Astrocyte (in vitro differentiated cells and primary cell): ENCODE results near the gene NIPAL3. TPM values are rescaled to one million over a fixed set of nuclear protein-coding genes. Genes with fewer than 3 reads are reported as not detected.
"Not testable (repeated sequence)": the region's sequence is repeated elsewhere in the genome, so short reads cannot be mapped to it uniquely, and the experiment has no call there.

Experiments
- DNase-seq: peaks from one replicate; pipeline ENCODE4 v3.0.0-alpha.2; 2010; ENCODE audit warnings: low read depth
- FAIRE-seq: peaks from 2 replicates; lab custom pipeline; 2011; peaks lifted over from hg19 to GRCh38; lab: Jason Lieb, UNC
- H2AFZ ChIP-seq: 2 replicates; pipeline ENCODE4 v1.6.0; 2012; ENCODE audit warnings: low read depth, low read length, inconsistent platforms
- H3K27ac ChIP-seq: 2 replicates; pipeline ENCODE4 v1.5.1; 2011; ENCODE audit warnings: low read depth, low read length, inconsistent platforms
- H3K27me3 ChIP-seq: 2 replicates; pipeline ENCODE4 v1.6.0; 2011; ENCODE audit warnings: low read length, inconsistent platforms; ENCODE audit not compliant: insufficient read depth
- H3K36me3 ChIP-seq: 2 replicates; pipeline ENCODE4 v1.5.1; 2011; ENCODE audit warnings: low read length, inconsistent platforms; ENCODE audit not compliant: insufficient read depth
- H3K4me1 ChIP-seq: 2 replicates; pipeline ENCODE4 v1.5.1; 2011; ENCODE audit warnings: low read length, inconsistent platforms; ENCODE audit not compliant: insufficient read depth
- H3K4me2 ChIP-seq: 2 replicates; pipeline ENCODE4 v1.6.0; 2012; ENCODE audit warnings: low read length, inconsistent platforms
- H3K4me3 ChIP-seq: 2 replicates; pipeline ENCODE4 v1.5.1; 2011; ENCODE audit warnings: low read depth, mild to moderate bottlenecking, low read length, inconsistent platforms; ENCODE audit not compliant: insufficient read depth
- H3K79me2 ChIP-seq: 2 replicates; pipeline ENCODE4 v1.6.0; 2012; ENCODE audit warnings: mild to moderate bottlenecking, low read length, inconsistent platforms; ENCODE audit not compliant: insufficient read depth
- H3K9ac ChIP-seq: 2 replicates; pipeline ENCODE4 v1.6.0; 2012; ENCODE audit warnings: mild to moderate bottlenecking, low read length, inconsistent platforms
- H3K9me3 ChIP-seq: 2 replicates; pipeline ENCODE4 v1.5.1; 2012; ENCODE audit warnings: low read depth, mild to moderate bottlenecking, low read length, inconsistent platforms; ENCODE audit not compliant: insufficient read depth
- H4K20me1 ChIP-seq: 2 replicates; pipeline ENCODE4 v1.6.0; 2012; ENCODE audit warnings: low read length, inconsistent platforms; ENCODE audit not compliant: insufficient read depth
- H3K27ac Mint-ChIP-seq: one replicate; pipeline ENCODE4 v1.8.0; 2021; ENCODE audit warnings: mild to moderate bottlenecking, mixed read lengths; ENCODE audit not compliant: unreplicated experiment
- H3K27me3 Mint-ChIP-seq: one replicate; pipeline ENCODE4 v1.8.0; 2021; ENCODE audit warnings: low read depth, mixed read lengths; ENCODE audit not compliant: unreplicated experiment
- H3K36me3 Mint-ChIP-seq: one replicate; pipeline ENCODE4 v1.8.0; 2021; ENCODE audit warnings: low read depth, mixed read lengths; ENCODE audit not compliant: unreplicated experiment
- H3K4me1 Mint-ChIP-seq: one replicate; pipeline ENCODE4 v1.8.0; 2021; ENCODE audit warnings: low read depth, mixed read lengths; ENCODE audit not compliant: unreplicated experiment
- H3K4me3 Mint-ChIP-seq: one replicate; pipeline ENCODE4 v1.8.0; 2021; ENCODE audit warnings: mild to moderate bottlenecking, moderate library complexity, mixed read lengths; ENCODE audit not compliant: unreplicated experiment
- H3K9me3 Mint-ChIP-seq: one replicate; pipeline ENCODE4 v1.8.0; 2021; ENCODE audit warnings: mild to moderate bottlenecking, mixed read lengths; ENCODE audit not compliant: unreplicated experiment
- CTCF ChIP-seq: IDR thresholded peaks from 2 replicates; pipeline ENCODE4 v1.5.1; 2011; ENCODE audit warnings: low read depth, mild to moderate bottlenecking, inconsistent platforms, low read length, moderate library complexity; ENCODE audit not compliant: insufficient read depth
- EZH2 ChIP-seq: IDR thresholded peaks from 2 replicates; pipeline ENCODE4 v1.6.1; 2012; ENCODE audit warnings: mild to moderate bottlenecking, low read length, inconsistent platforms; ENCODE audit not compliant: insufficient read depth
- total RNA-seq: library from RNA; stranded (reverse); gene quantifications from 2 replicates; pipeline ENCODE4 v1.2.1, GENCODE V29; 2021

The NIPAL3 gene
- total RNA-seq, 1 donor from 2014 or later, result 47.2 TPM

GRCh38 chr1:24443241-24443656, 27.6 kb downstream of the NIPAL3 start:
- Mint-ChIP-seq H3K4me1 (no peaks in the 10 kb centered on the region), H3K27ac (no peak overlapping the region), H3K4me3 (no peak overlapping the region), H3K9me3 (no peaks in the 10 kb centered on the region), H3K36me3 (peaks cover 30% of the 10 kb centered on the region), H3K27me3 (no peaks in the 10 kb centered on the region)
- Histone ChIP-seq H4K20me1 (no peaks in the 10 kb centered on the region), H3K27ac (no peak overlapping the region), H3K4me3 (no peak overlapping the region), H2AFZ (no peak overlapping the region), H3K4me1 (no peaks in the 10 kb centered on the region), H3K36me3 (no peaks in the 10 kb centered on the region), H3K9me3 (no peaks in the 10 kb centered on the region), H3K4me2 (no peak overlapping the region), H3K9ac (no peak overlapping the region), H3K79me2 (no peaks in the 10 kb centered on the region), H3K27me3 (no peaks in the 10 kb centered on the region)
- FAIRE-seq (no peak), DNase-seq (peak; percentile 28)
- TF ChIP-seq CTCF, result no peak
- TF ChIP-seq EZH2, result no peak

- H2AFZ ChIP-seq, H3K27ac Mint-ChIP-seq, H3K9ac ChIP-seq, H3K36me3 ChIP-seq, H3K9me3 Mint-ChIP-seq, H3K4me1 ChIP-seq, DNase-seq, H4K20me1 ChIP-seq, H3K4me1 Mint-ChIP-seq, H3K27me3 ChIP-seq, FAIRE-seq, H3K27me3 Mint-ChIP-seq, H3K4me3 Mint-ChIP-seq, H3K27ac ChIP-seq, H3K9me3 ChIP-seq, H3K4me3 ChIP-seq, H3K4me2 ChIP-seq, H3K79me2 ChIP-seq: not testable (repeated sequence)
- H3K36me3 Mint-ChIP-seq, result peaks cover 26% of the 10 kb centered on the region
Observed at GRCh38 chr1:24446446-24446845, 30.8 kb downstream of the NIPAL3 start.

DNA sequence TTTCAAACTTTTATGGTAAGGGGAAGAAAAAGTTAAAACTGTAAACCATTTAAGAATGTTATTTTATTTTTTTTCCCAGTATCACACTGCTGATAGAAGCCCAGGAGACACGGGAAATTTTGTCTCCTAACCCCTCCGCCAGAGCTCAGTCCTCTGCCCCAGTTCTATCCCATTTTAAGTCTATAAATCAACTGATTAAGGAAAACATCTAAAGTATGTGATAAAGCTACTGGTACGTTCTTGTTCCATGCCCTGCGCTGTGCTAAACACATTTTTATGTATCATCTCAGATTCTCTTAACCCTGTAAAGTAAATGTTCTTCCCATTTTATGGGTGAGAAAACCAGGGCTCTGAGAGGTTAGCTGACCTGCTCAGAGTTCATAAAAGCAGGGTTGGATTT, 34.7 kb downstream of the NIPAL3 start:
- H3K79me2 ChIP-seq, result no peaks in the 10 kb centered on the region
- H3K27me3 Mint-ChIP-seq, result peaks cover 2% of the 10 kb centered on the region

More for the DNA sequence above, 34.7 kb downstream of the NIPAL3 start:
- Histone ChIP-seq H3K4me2 (no peak overlapping the region), H4K20me1 (no peaks in the 10 kb centered on the region), H3K9me3 (no peaks in the 10 kb centered on the region), H2AFZ (no peak overlapping the region), H3K27me3 (no peaks in the 10 kb centered on the region), H3K4me3 (no peak overlapping the region), H3K36me3 (peaks cover 4% of the 10 kb centered on the region), H3K4me1 (no peaks in the 10 kb centered on the region), H3K9ac (no peak overlapping the region), H3K27ac (no peak overlapping the region)
- H3K9me3 Mint-ChIP-seq, result no peaks in the 10 kb centered on the region
- no peak overlapping the region for H3K4me3 Mint-ChIP-seq
- peaks cover 28% of the 10 kb centered on the region for H3K36me3 Mint-ChIP-seq
- no peak overlapping the region for H3K27ac Mint-ChIP-seq
- FAIRE-seq, result no peak
- H3K4me1 Mint-ChIP-seq, result peaks cover 3% of the 10 kb centered on the region
- TF ChIP-seq EZH2 (no peak), CTCF (no peak)
- no peak for DNase-seq
